H1 (cell line): Measurements from ENCODE around the gene PSG3. TPM values are rescaled to one million over a fixed set of nuclear protein-coding genes. Genes with fewer than 3 reads are reported as not detected.
"Not testable (repeated sequence)": the region's sequence is repeated elsewhere in the genome, so short reads cannot be mapped to it uniquely, and the experiment has no call there.

Experiments
- CTCF ChIA-PET: fragments of 300-600 bp; sonication (Branson Sonifier 250); formaldehyde crosslinking; loops from one replicate; lab custom pipeline; 2021; ENCODE audit not compliant: partially characterized antibody; lab: Charles Lee
- POLR2A ChIA-PET: fragments of 300-600 bp; sonication (Branson Sonifier 250); formaldehyde crosslinking; loops from one replicate; lab custom pipeline; 2021; ENCODE audit warnings: inconsistent platforms; ENCODE audit not compliant: partially characterized antibody; lab: Charles Lee
- DNase-seq, 2 experiments: peaks; one replicate each; pipeline versions ENCODE4 v3.0.0 to v3.0.0-alpha.2; 2010 to 2022; ENCODE audit warnings: low spot score in 2 of 2, low read depth in 1 of 2, mixed read lengths in 1 of 2
- FAIRE-seq: peaks from 2 replicates; lab custom pipeline; 2011; peaks lifted over from hg19 to GRCh38; lab: Jason Lieb, UNC
- H2AFZ ChIP-seq: 2 replicates; pipeline ENCODE4 v1.8.1; 2012; ENCODE audit warnings: low read length, inconsistent platforms
- H2AK5ac ChIP-seq: 2 replicates; pipeline ENCODE4 v1.6.1; 2013; ENCODE audit warnings: low read depth, low read length
- H2BK120ac ChIP-seq: replicated peaks from 2 replicates; pipeline ENCODE3; 2013; ENCODE audit warnings: low read depth, low read length, inconsistent platforms
- H2BK12ac ChIP-seq: 2 replicates; pipeline ENCODE4 v1.6.1; 2013; ENCODE audit warnings: low read depth, low read length
- H2BK15ac ChIP-seq: 2 replicates; pipeline ENCODE4 v1.6.1; 2013; ENCODE audit warnings: low read length
- H2BK20ac ChIP-seq: 2 replicates; pipeline ENCODE4 v1.6.1; 2013; ENCODE audit warnings: low read length
- H2BK5ac ChIP-seq: 2 replicates; pipeline ENCODE4 v1.6.1; 2013; ENCODE audit warnings: low read depth, low read length
- H3K14ac ChIP-seq: 2 replicates; pipeline ENCODE4 v1.6.1; 2013; ENCODE audit warnings: inconsistent platforms; ENCODE audit not compliant: insufficient read length
- H3K18ac ChIP-seq: 2 replicates; pipeline ENCODE4 v1.6.1; 2013; ENCODE audit warnings: low read length; ENCODE audit errors: extremely low read depth
- H3K23ac ChIP-seq: 2 replicates; pipeline ENCODE4 v1.6.1; 2013; ENCODE audit warnings: inconsistent platforms; ENCODE audit not compliant: insufficient read length
- H3K23me2 ChIP-seq: 2 replicates; pipeline ENCODE4 v1.6.1; 2013; ENCODE audit warnings: low read depth, low read length
- H3K27ac ChIP-seq: 2 replicates; pipeline ENCODE4 v1.6.1; 2011; ENCODE audit warnings: low read depth, low read length, inconsistent platforms
- H3K27me3 ChIP-seq, 4 experiments: replicated peaks in 1 of 4; 1 replicate in 1 of 4; 2 replicates in 3 of 4; pipeline versions ENCODE4 v1.6.1 to v1.8.1; 2011 to 2013; ENCODE audit warnings: low read length in 3 of 4, mild to moderate bottlenecking in 3 of 4, inconsistent platforms in 2 of 4, mixed read lengths in 2 of 4, moderate library complexity in 1 of 4; ENCODE audit not compliant: control insufficient read depth in 3 of 4, insufficient read depth in 3 of 4; ENCODE audit errors: extremely low read depth in 1 of 4
- H3K36me3 ChIP-seq, 4 experiments: 2 replicates each; pipeline versions ENCODE4 v1.6.1 to v1.8.1; 2011 to 2013; ENCODE audit warnings: mild to moderate bottlenecking in 4 of 4, low read length in 3 of 4, moderate library complexity in 2 of 4, control low read depth in 1 of 4, inconsistent platforms in 1 of 4; ENCODE audit not compliant: insufficient read depth in 4 of 4, control insufficient read depth in 2 of 4
- H3K4ac ChIP-seq: replicated peaks from 2 replicates; pipeline ENCODE3; 2013; ENCODE audit warnings: low read length, low read depth, mixed read lengths, inconsistent platforms; ENCODE audit not compliant: insufficient read length
- H3K4me1 ChIP-seq, 4 experiments: replicated peaks in 1 of 4; 1 replicate in 1 of 4; 2 replicates in 3 of 4; pipeline versions ENCODE4 v1.6.1 to v1.8.1; 2011 to 2013; ENCODE audit warnings: low read length in 3 of 4, inconsistent platforms in 2 of 4, mixed read lengths in 1 of 4; ENCODE audit not compliant: insufficient read depth in 4 of 4, control insufficient read depth in 3 of 4
- H3K4me2 ChIP-seq, 2 experiments: 2 replicates each; pipeline versions ENCODE4 v1.6.1 to v1.8.1; 2011 to 2013; ENCODE audit warnings: low read depth in 2 of 2, low read length in 2 of 2, control low read depth in 1 of 2, inconsistent platforms in 1 of 2, mild to moderate bottlenecking in 1 of 2; ENCODE audit not compliant: insufficient read depth in 1 of 2
- H3K4me3 ChIP-seq, 4 experiments: fragments of 200-600, 300-600 bp in 1 of 4; sonication (generic), shearing (Covaris generic), sonication (Bioruptor Twin) in 1 of 4; 2 replicates each; pipeline versions ENCODE4 v1.5.1 to v1.8.1; 2011 to 2016; ENCODE audit warnings: low read length in 4 of 4, low read depth in 3 of 4, control low read depth in 2 of 4, inconsistent platforms in 2 of 4, mild to moderate bottlenecking in 2 of 4, mixed read lengths in 1 of 4, moderate library complexity in 1 of 4; ENCODE audit not compliant: insufficient read depth in 2 of 4; ENCODE audit errors: extremely low read depth in 1 of 4
- H3K56ac ChIP-seq: replicated peaks from 2 replicates; pipeline ENCODE3; 2013; ENCODE audit warnings: low read depth, mild to moderate bottlenecking, mixed read lengths, low read length, inconsistent platforms; ENCODE audit not compliant: insufficient read length
- H3K79me1 ChIP-seq: 2 replicates; pipeline ENCODE4 v1.6.1; 2013; ENCODE audit warnings: low read depth, low read length, control low read depth
- H3K79me2 ChIP-seq, 2 experiments: 2 replicates each; pipeline versions ENCODE4 v1.6.1 to v1.8.1; 2012 to 2013; ENCODE audit warnings: low read length in 2 of 2, mild to moderate bottlenecking in 2 of 2, inconsistent platforms in 1 of 2; ENCODE audit not compliant: insufficient read depth in 2 of 2, control insufficient read depth in 1 of 2
- H3K9ac ChIP-seq, 4 experiments: replicated peaks in 1 of 4; 1 replicate in 1 of 4; 2 replicates in 3 of 4; pipeline versions ENCODE4 v1.6.1 to v1.8.1; 2011 to 2013; ENCODE audit warnings: low read depth in 3 of 4, low read length in 3 of 4, control low read depth in 2 of 4, mild to moderate bottlenecking in 2 of 4, moderate library complexity in 2 of 4, inconsistent platforms in 1 of 4; ENCODE audit errors: extremely low read depth in 1 of 4
- H3K9me3 ChIP-seq, 2 experiments: 2 replicates each; pipeline versions ENCODE4 v1.6.1 to v1.8.1; 2012 to 2013; ENCODE audit warnings: mild to moderate bottlenecking in 2 of 2, moderate library complexity in 2 of 2, control low read depth in 1 of 2, inconsistent platforms in 1 of 2, low read depth in 1 of 2, low read length in 1 of 2, mixed read lengths in 1 of 2; ENCODE audit not compliant: insufficient read depth in 2 of 2
- H4K20me1 ChIP-seq, 2 experiments: replicated peaks in 1 of 2; 2 replicates each; pipeline versions ENCODE3 to v1.8.1; 2011 to 2013; ENCODE audit warnings: inconsistent platforms in 2 of 2, low read length in 2 of 2, mild to moderate bottlenecking in 1 of 2; ENCODE audit not compliant: insufficient read depth in 2 of 2, control insufficient read depth in 1 of 2
- H4K5ac ChIP-seq: 2 replicates; pipeline ENCODE4 v1.6.1; 2013; ENCODE audit warnings: low read length, low read depth, mixed read lengths, inconsistent platforms; ENCODE audit not compliant: insufficient read length
- H4K8ac ChIP-seq: 2 replicates; pipeline ENCODE4 v1.8.0; 2013; ENCODE audit warnings: mild to moderate bottlenecking, moderate library complexity, low read length, inconsistent platforms; ENCODE audit not compliant: insufficient read depth; ENCODE audit errors: extremely low read depth
- H4K91ac ChIP-seq: replicated peaks from 2 replicates; pipeline ENCODE3; 2013; ENCODE audit warnings: low read length, mixed read lengths, inconsistent platforms; ENCODE audit not compliant: insufficient read length
- WGBS, 2 experiments: shearing (Covaris generic) in 1 of 2; methylation state at CpG; one replicate each; pipeline versions ENCODE4 v1.1.6 to v1.1.7; 2013 to 2015; ENCODE audit warnings: low lambda C conversion rate in 2 of 2, mixed read lengths in 2 of 2, inconsistent platforms in 1 of 2, low coverage in 1 of 2, missing lambda C conversion rate in 1 of 2; ENCODE audit not compliant: insufficient replicate concordance in 2 of 2, insufficient coverage in 1 of 2, insufficient read length in 1 of 2; ENCODE audit errors: extremely low coverage in 1 of 2, missing lambda C conversion rate in 1 of 2; 5-methylcytosine and 5-hydroxymethylcytosine counted together
- polyA plus RNA-seq, 7 experiments: library from polyadenylated mRNA; depleted of rRNA in 3 of 7; stranded (reverse) in 5 of 7; unstranded in 2 of 7; fragments of >200 nt in 5 of 7; fragments of 200-250 nt in 2 of 7; gene quantifications; 1 replicate in 5 of 7; 2 replicates in 1 of 7; 4 replicates in 1 of 7; pipeline versions ENCODE4 v1.2.1 to v1.2.3, GENCODE V29; 2011 to 2013; ENCODE audit warnings: missing spikeins in 2 of 7, mixed read lengths in 2 of 7
- total RNA-seq: library from RNA; stranded (reverse); fragmentation: NEBNext Ultra II Directional; extraction: Animal tissue kit (Norgen Biotek cat#: 25700); gene quantifications from 2 replicates; pipeline ENCODE4 v1.2.1, GENCODE V29; 2021

The PSG3 gene
- total and polyA plus RNA-seq, 2 of the 8 experiments (the other 6 are each of a cell fraction or from before 2014, with no cell fraction given): not detected

DNA sequence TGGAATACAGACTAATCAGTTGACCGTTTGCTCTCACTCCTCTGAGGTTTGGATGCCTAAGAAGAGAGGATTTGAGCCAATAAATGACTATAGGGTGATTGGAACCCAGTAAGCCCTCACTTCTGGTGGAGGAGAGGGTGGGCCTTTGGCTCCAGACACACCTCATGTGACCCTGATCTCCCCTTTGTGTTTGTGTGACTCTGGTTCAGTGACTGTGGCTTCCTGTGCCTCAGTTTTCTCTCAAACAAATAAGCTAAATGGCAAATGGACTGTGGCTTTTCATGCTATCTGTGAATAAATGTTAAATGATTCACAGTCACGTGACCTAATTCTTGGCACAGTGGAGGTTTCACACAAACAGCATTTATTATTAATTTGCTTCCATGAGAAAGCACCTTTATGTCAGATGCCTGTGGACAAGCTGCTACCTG lies 2.7 kb downstream of the PSG3 start:
- H3K18ac ChIP-seq, DNase-seq, H3K4ac ChIP-seq, H3K14ac ChIP-seq, H3K4me1 ChIP-seq, H2BK12ac ChIP-seq, H2BK5ac ChIP-seq, POLR2A ChIA-PET, H3K79me1 ChIP-seq, H2AFZ ChIP-seq, H3K23me2 ChIP-seq, H3K36me3 ChIP-seq, H2BK20ac ChIP-seq, H4K20me1 ChIP-seq, H3K27me3 ChIP-seq, H3K27ac ChIP-seq, H4K8ac ChIP-seq, H4K91ac ChIP-seq, H3K4me3 ChIP-seq, H2BK120ac ChIP-seq, H3K23ac ChIP-seq, CTCF ChIA-PET, H3K9ac ChIP-seq, FAIRE-seq, H3K79me2 ChIP-seq, H2BK15ac ChIP-seq, H2AK5ac ChIP-seq, H3K56ac ChIP-seq, H3K4me2 ChIP-seq, H4K5ac ChIP-seq: not testable (repeated sequence)
- WGBS, 2 experiments: 47% methylated on average over 2 of the region's 2 CpGs; no CpG with 5 or more reads in 1 of the 2 experiments
- peaks cover 18 to 70% of the 10 kb centered on the region in 2 experiments for H3K9me3 ChIP-seq

DNA sequence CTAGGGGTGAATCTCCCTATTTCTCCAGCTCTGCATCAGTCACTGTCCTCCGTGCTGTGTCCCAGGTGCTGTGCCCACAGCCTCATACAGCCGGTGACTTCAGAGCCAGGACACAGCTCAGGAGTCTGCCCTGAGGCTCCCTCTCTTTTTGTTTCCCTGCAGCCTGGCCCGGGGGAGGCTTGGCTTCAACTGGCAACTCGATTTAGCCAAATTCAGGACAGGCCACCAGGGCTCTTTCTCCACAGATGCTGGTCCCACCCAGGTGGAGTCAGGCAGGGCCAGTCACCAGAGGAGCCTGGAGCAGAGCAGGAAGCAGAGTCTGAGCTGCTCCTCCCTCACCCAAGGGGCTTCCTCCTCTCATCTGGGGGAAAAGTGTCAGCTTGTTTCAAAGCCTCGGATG lies 11.9 kb downstream of the PSG3 start:
- H3K36me3 ChIP-seq, H2BK15ac ChIP-seq, H3K23me2 ChIP-seq, DNase-seq, H4K91ac ChIP-seq, H3K27ac ChIP-seq, H3K18ac ChIP-seq, H2BK5ac ChIP-seq, H3K56ac ChIP-seq, H3K79me1 ChIP-seq, CTCF ChIA-PET, H4K8ac ChIP-seq, H3K4me3 ChIP-seq, H3K4me2 ChIP-seq, H2BK12ac ChIP-seq, H3K23ac ChIP-seq, FAIRE-seq, H4K5ac ChIP-seq, H3K4me1 ChIP-seq, H2AK5ac ChIP-seq, H3K27me3 ChIP-seq, H3K4ac ChIP-seq, H2BK120ac ChIP-seq, H3K14ac ChIP-seq, H2BK20ac ChIP-seq, H2AFZ ChIP-seq, H3K79me2 ChIP-seq, H3K9ac ChIP-seq, POLR2A ChIA-PET, H4K20me1 ChIP-seq: not testable (repeated sequence)
- peaks cover 9 to 29% of the 10 kb centered on the region in 2 experiments; a peak in 3 of 4 replicates for H3K9me3 ChIP-seq
- WGBS, 2 experiments: 54% methylated on average over 5 of the region's 5 CpGs; no CpG with 5 or more reads in 1 of the 2 experiments
